Ramos (cell line): Measurements from ENCODE around the gene PPP2R5D.
"Not testable (repeated sequence)": the region's sequence is repeated elsewhere in the genome, so short reads cannot be mapped to it uniquely, and the experiment has no call there.

Experiments
- in situ Hi-C: fragments of 300-500 bp; cut with MboI; formaldehyde crosslinking; loops from one replicate; pipeline ENCODE4 v1.14.3; 2022; ENCODE audit warnings: low sequenced_read_pairs; ENCODE audit not compliant: unreplicated experiment

The PPP2R5D gene

GRCh38 chr6:42988486-42989020, 4.2 kb downstream of the PPP2R5D start:
- in situ Hi-C loops = no loop called here

- in situ Hi-C loops = no loop called here
Measured at GRCh38 chr6:42989923-42990322, 5.6 kb downstream of the PPP2R5D start.

DNA sequence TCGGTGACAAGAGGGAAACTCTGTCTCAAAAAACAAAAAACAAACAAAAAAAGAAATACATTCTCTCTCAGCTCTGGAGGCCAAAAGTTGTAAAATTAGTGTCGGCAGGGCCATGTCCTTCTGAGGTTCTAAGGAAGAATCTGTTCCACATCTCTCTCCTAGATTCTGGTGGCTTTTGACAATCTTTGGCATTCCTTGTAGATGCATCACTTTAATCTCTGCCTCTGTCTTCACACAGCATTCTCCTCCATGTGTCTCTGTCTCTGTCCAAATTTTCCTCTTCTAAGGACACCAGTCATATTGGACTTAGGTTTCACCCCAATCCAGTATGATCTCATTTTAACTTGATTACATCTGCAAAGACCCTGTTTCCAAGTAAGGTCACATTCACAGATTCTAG, 9.1 kb downstream of the PPP2R5D start:
- in situ Hi-C loops = no loop called here

- in situ Hi-C loops = no loop called here
Measured at GRCh38 chr6:42996513-42996912, 12.1 kb downstream of the PPP2R5D start.

- in situ Hi-C loops = not testable (repeated sequence)
Measured at GRCh38 chr6:42998205-42998604, 13.8 kb downstream of the PPP2R5D start.

GRCh38 chr6:43001843-43002242, 17.5 kb downstream of the PPP2R5D start:
- in situ Hi-C loops = no loop called here

GRCh38 chr6:43005844-43006243, 21.5 kb downstream of the PPP2R5D start:
- in situ Hi-C loops = no loop called here

GRCh38 chr6:43006251-43006650, 21.9 kb downstream of the PPP2R5D start:
- in situ Hi-C loops = no loop called here

GRCh38 chr6:43007126-43007525, 22.8 kb downstream of the PPP2R5D start:
- in situ Hi-C loops = no loop called here

DNA sequence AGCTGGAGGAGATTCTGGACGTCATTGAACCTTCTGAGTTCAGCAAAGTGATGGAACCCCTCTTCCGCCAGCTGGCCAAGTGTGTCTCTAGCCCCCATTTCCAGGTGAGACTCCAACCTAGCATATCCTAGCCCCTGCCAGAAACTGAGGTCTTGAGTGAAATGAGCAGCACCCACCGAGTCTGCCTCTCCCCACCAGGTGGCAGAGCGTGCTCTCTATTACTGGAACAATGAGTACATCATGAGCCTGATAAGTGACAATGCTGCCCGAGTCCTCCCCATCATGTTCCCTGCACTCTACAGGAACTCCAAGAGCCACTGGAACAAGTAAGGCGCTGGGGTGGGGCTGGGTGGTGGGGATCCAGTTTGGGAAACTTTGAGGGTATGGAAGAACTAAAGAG, 24.8 kb downstream of the PPP2R5D start:
- in situ Hi-C loops = no loop called here

DNA sequence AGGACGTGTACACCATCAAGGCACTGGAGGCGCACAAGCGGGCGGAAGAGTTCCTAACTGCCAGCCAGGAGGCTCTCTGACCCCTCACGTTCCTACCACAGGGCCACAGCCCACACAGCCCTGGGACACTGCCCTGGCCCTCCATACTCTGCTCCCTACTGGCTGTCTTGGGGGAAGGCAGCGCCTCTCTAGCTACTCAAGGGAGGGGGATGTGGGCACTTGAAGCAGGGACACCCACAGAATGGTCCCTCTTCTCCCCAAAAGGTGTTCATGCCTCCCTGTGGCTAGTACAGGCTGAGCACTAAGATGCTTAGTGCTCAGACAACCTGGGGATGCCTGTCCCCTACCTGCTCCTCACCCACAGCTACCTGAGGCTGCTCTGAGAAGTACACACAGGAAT, 26.8 kb downstream of the PPP2R5D start:
- in situ Hi-C loops = no loop called here

- in situ Hi-C loops = no loop called here
Measured at GRCh38 chr6:43012364-43012763, 28.0 kb downstream of the PPP2R5D start.

- in situ Hi-C loops = no loop called here
Measured at GRCh38 chr6:43013097-43013842, 28.9 kb downstream of the PPP2R5D start.

DNA sequence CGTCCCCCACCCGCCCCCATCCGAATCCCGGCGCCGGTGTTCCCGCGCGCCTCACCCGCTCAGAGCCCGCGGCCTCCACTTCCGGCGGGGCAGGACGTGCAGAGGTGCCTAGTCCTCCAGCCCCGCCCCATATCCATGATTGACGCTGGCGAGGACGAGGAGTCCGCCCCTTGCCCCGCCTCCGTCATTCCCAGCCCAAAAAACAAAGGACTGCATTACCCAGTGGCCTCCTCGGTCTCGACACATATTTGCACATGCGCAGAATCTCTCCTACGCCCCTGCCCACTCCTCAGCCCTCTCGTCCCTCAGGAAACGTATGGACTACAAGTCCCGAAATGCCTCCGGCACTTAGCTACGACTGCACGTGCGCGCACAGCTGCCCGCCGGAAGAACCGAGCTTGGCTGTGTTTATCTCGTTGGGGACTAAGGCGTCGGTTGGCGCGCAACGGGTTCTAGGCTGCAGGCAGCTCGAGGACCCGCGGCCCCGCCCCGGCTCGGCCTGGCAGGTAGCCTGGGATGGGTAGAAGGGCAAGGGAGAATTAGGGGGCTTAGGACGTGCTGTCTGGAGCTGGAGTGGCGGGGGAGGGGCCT, 29.6 kb downstream of the PPP2R5D start, which contains the start of the genes KLHDC3 and MEA1:
Gene KLHDC3 (plus strand): TSS at position 407 of the 591 bp plus-strand sequence. CDS start 2,944 bp downstream, outside the sequence.
Gene MEA1 (minus strand): TSS at position 104 of the 591 bp plus-strand sequence. CDS start 133 bp downstream, outside the sequence.
- in situ Hi-C loops = no loop called here

GRCh38 chr6:43014434-43014909, 30.1 kb downstream of the PPP2R5D start:
- in situ Hi-C loops = no loop called here

DNA sequence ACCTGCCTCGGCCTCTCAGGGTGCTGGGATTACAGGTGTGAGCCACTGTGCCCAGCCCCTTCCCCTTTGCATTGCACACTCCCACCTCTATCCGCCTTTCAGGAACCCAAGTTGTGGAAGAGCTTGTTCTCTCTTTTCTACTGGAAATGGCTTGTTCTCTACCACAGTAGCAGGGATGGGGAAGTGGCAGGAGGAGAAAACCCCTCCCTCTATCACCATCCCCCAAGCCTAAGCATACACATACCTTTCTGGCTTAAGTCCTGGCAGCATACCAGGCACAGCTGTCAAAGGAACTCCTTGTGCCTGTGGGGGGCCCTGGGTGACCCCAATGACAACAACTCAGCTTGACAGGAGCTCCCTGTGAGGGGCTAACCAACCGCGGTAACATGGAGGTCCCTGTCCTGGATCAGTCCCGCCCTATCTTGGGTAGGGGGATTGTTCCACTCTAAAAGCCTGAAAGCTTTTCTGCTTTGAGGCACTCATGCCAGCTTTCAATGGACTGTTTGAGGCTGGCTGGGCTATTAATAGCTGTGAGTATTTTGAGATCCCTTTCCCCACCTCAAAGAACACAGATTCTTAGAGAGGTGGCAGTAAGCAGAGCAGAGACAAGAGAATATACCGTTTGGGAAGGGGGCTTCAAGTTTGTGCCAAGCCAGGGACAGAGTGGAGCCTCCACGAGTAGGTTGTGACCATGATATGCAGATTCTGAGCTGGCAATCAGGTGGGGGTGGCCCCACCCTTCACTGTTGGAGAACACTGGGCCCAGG, 32.0 kb downstream of the PPP2R5D start:
- in situ Hi-C loops = no loop called here

GRCh38 chr6:43016943-43017334, 32.6 kb downstream of the PPP2R5D start:
- in situ Hi-C loops = no loop called here

GRCh38 chr6:43019152-43019551, 34.8 kb downstream of the PPP2R5D start:
- in situ Hi-C loops = no loop called here

DNA sequence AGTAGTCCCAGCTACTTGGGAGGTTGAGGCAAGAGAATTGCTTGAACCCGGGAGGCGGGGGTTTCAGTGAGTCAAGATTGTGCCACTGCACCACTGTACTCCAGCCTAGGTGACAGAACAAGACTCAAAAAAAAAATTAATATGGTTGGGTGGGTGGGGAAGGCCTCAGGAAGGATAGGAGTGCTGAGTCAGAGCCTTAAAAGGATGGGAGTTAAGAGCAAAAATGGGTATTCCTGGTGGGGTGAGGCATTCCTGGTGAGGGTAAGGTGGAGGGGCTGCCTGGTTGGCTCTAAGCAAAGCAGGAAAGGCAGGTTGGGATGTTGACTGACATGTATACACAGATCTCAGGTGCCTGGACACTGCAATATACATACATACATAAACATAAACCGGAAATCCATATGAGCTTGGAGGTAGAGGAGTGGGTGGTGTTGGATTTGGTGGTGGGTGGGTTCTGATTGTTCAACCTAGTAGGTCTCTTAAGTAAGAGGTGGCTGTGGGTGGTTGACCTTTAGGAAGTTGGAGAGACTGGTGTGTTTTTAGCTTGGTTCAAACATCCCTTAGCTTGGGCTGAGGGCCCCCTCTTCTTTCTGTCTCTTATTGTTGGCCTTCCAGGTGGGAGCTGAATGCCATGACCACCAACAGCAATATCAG, 35.8 kb downstream of the PPP2R5D start:
- in situ Hi-C loops = no loop called here

DNA sequence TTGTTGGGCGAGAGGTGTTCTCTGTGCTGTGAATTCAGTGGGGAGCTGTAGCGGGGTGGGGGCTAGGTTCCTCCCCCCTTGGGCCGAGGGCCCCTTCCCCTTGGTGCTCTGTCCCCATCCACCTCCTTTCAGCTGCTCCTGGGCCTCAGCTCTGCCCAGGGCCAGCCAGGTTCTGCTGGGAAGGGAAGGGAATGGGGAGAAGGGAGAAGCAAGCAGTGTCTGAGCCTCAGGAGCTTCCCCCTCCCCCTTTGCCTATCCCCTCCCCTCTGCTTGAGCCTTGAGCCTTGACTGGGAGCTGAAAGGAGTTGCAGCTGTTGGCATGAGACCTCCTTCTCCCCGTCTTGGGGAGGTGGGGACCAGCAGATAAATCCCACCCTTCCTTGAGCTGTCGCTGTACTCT, 36.5 kb downstream of the PPP2R5D start:
- in situ Hi-C loops = no loop called here
